Left ventricle myocardium superior (tissue), 1 donor: ENCODE data around the gene ZKSCAN4. TPM values are rescaled to one million over a fixed set of nuclear protein-coding genes. Genes with fewer than 3 reads are reported as not detected.

ENCODE experiments used
- ATAC-seq: fragments of 200-7000 bp; cut with Tn5 transposase; one replicate; pipeline ENCODE4 v1.9.1; 2020; ENCODE audit warnings: mild to moderate bottlenecking, moderate library complexity
- DNase-seq: peaks from one replicate; pipeline ENCODE4 v3.0.0-alpha.2; 2020
- intact Hi-C: fragments of 100-400 bp; cut with micrococcal nuclease; formaldehyde crosslinking; loops from one replicate; pipeline ENCODE4 v1.11.0; 2022
- total RNA-seq: library from RNA; stranded (reverse); fragmentation: NEBNext Ultra II Directional; extraction: Animal tissue kit (Norgen Biotek cat#: 25700); gene quantifications from one replicate; pipeline ENCODE4 v1.2.1, GENCODE V29; 2021
- donor health status: DM: no; HTN: yes; CAD: no; lungs with severe emphysema.

ZKSCAN4 gene
- total RNA-seq, 1 donor from 2014 or later: 2.7 TPM

- ATAC-seq (no peak), DNase-seq (no peak)
- intact Hi-C loops: no loop called here
These were observed 2.1 kb upstream of the ZKSCAN4 start for GRCh38 chr6:28254121-28254519.

- intact Hi-C loops: no loop called here
- ATAC-seq (peak; percentile 50), DNase-seq (peak; percentile 31)
These were observed 434 bp downstream of the ZKSCAN4 start for GRCh38 chr6:28251661-28252008.

- DNase-seq: no peak
These were observed 1.3 kb downstream of the ZKSCAN4 start for GRCh38 chr6:28250747-28251146.

GRCh38 chr6:28248916-28249315 is 3.2 kb downstream of the ZKSCAN4 start:
- no peak for DNase-seq
- no peak for ATAC-seq
- intact Hi-C loops: no loop called here

More at GRCh38 chr6:28250747-28251146, 1.3 kb downstream of the ZKSCAN4 start:
- ATAC-seq: no peak
- intact Hi-C loops: no loop called here

GRCh38 chr6:28245206-28245941 is 6.7 kb downstream of the ZKSCAN4 start:
- DNase-seq (no peak), ATAC-seq (no peak)
- intact Hi-C loops: no loop called here

GRCh38 chr6:28243946-28244345 is 8.1 kb downstream of the ZKSCAN4 start:
- DNase-seq: no peak
- ATAC-seq: no peak
- intact Hi-C loops: no loop called here

GRCh38 chr6:28240471-28240870 is 11.6 kb downstream of the ZKSCAN4 start:
- no peak for DNase-seq
- ATAC-seq: no peak
- intact Hi-C loops: no loop called here

GRCh38 chr6:28239636-28240035 is 12.4 kb downstream of the ZKSCAN4 start:
- intact Hi-C loops: no loop called here
- ATAC-seq: no peak
- DNase-seq: no peak

GRCh38 chr6:28235912-28236452 is 16.1 kb downstream of the ZKSCAN4 start:
- no peak for DNase-seq

GRCh38 chr6:28232785-28233184 is 19.3 kb downstream of the ZKSCAN4 start:
- ATAC-seq: no peak
- intact Hi-C loops: no loop called here
- no peak for DNase-seq

More at GRCh38 chr6:28235912-28236452, 16.1 kb downstream of the ZKSCAN4 start:
- ATAC-seq: no peak
- intact Hi-C loops: no loop called here

GRCh38 chr6:28226460-28226859 is 25.6 kb downstream of the ZKSCAN4 start:
- ATAC-seq (no peak), DNase-seq (no peak)
- intact Hi-C loops: loop anchor here (10.0 kb wide), 1 partner anchor 82 kb away; the partner anchor contains the start of gene ZKSCAN8

- ATAC-seq (peak; percentile 99), DNase-seq (peak; percentile 85)
- intact Hi-C loops: loop anchor here (10.0 kb wide), 1 partner anchor 80 kb away; the partner anchor contains the start of gene ZKSCAN8
These were observed 26.8 kb downstream of the ZKSCAN4 start, which contains the start of gene ZSCAN9 for GRCh38 chr6:28225056-28225834. Gene ZSCAN9 (plus strand): TSS chr6:28225275. CDS start chr6:28227085, 1,810 bp downstream.

- DNase-seq (no peak), ATAC-seq (no peak)
- intact Hi-C loops: loop anchor here (10.0 kb wide), 1 partner anchor 80 kb away; the partner anchor contains the start of gene ZKSCAN8
These were observed 27.7 kb downstream of the ZKSCAN4 start for GRCh38 chr6:28224131-28225055.

GRCh38 chr6:28220257-28221133 is 31.6 kb downstream of the ZKSCAN4 start:
- ATAC-seq: no peak
- intact Hi-C loops: loop anchor here (10.0 kb wide), 1 partner anchor 76 kb away; the partner anchor contains the start of gene ZKSCAN8
- no peak for DNase-seq

GRCh38 chr6:28218312-28219248 is 33.5 kb downstream of the ZKSCAN4 start:
- intact Hi-C loops: no loop called here
- peak; percentile 91 for DNase-seq
- peak; percentile 97 for ATAC-seq

GRCh38 chr6:28217890-28218289 is 34.2 kb downstream of the ZKSCAN4 start:
- intact Hi-C loops: no loop called here

GRCh38 chr6:28215425-28215824 is 36.6 kb downstream of the ZKSCAN4 start:
- ATAC-seq (no peak), DNase-seq (no peak)
- intact Hi-C loops: no loop called here

More at GRCh38 chr6:28217890-28218289, 34.2 kb downstream of the ZKSCAN4 start:
- ATAC-seq (no peak), DNase-seq (no peak)
